SK-N-SH (cell line): Measurements from ENCODE around the gene SETD3. TPM values are rescaled to one million over a fixed set of nuclear protein-coding genes. Genes with fewer than 3 reads are reported as not detected.

Experiments used
- CTCF ChIA-PET: fragments of 300-600, 350-600 bp; formaldehyde crosslinking; extraction: SDS; loops from one replicate; lab custom pipeline; 2021; lab: Yijun Ruan, JAX
- POLR2A ChIA-PET: fragments of 350-600 bp; sonication (Branson Sonifier 250); formaldehyde crosslinking; extraction: SDS; loops from one replicate; lab custom pipeline; 2020; ENCODE audit warnings: antibody characterized with exemption, inconsistent platforms; lab: Yijun Ruan, JAX
- DNase-seq: peaks from one replicate; pipeline ENCODE4 v3.0.0; 2012
- H2AFZ ChIP-seq: fragments of 200-600 bp; sonication (generic); 2 replicates; pipeline ENCODE4 v1.8.1; 2016; ENCODE audit warnings: antibody characterized with exemption, mild to moderate bottlenecking, low read depth
- H3F3A ChIP-seq: fragments of 200-600 bp; sonication (generic); replicated peaks from 2 replicates; pipeline ENCODE3; 2016; ENCODE audit warnings: antibody characterized with exemption, mild to moderate bottlenecking; ENCODE audit not compliant: insufficient read depth
- H3K27ac ChIP-seq, 2 experiments: fragments of 200-500 bp in 1 of 2; fragments of 200-600 bp in 1 of 2; sonication (Bioruptor generic) in 1 of 2; sonication (generic), shearing (Covaris generic) in 1 of 2; 2 replicates each; pipeline versions ENCODE4 v1.5.1 to v1.6.1; 2014 to 2016; ENCODE audit warnings: low read depth in 2 of 2, inconsistent platforms in 1 of 2, low read length in 1 of 2, mild to moderate bottlenecking in 1 of 2, mixed read lengths in 1 of 2
- H3K27me3 ChIP-seq: fragments of 200-600 bp; sonication (generic), shearing (Covaris generic); 2 replicates; pipeline ENCODE4 v1.6.1; 2016; ENCODE audit warnings: mixed run types; ENCODE audit not compliant: insufficient read depth
- H3K36me3 ChIP-seq, 2 experiments: fragments of 200-500 bp in 1 of 2; fragments of 200-600 bp in 1 of 2; sonication (Bioruptor generic) in 1 of 2; sonication (generic) in 1 of 2; replicated peaks in 1 of 2; 2 replicates each; pipeline versions ENCODE3 to v1.5.1; 2014 to 2016; ENCODE audit warnings: low read length in 1 of 2, mild to moderate bottlenecking in 1 of 2; ENCODE audit not compliant: insufficient read depth in 2 of 2, control insufficient read depth in 1 of 2
- H3K4me1 ChIP-seq, 2 experiments: fragments of 200-500 bp in 1 of 2; fragments of 200-600 bp in 1 of 2; sonication (Bioruptor generic) in 1 of 2; sonication (generic), shearing (Covaris generic) in 1 of 2; 2 replicates each; pipeline versions ENCODE4 v1.5.1 to v1.6.1; 2014 to 2016; ENCODE audit warnings: low read depth in 1 of 2, low read length in 1 of 2, mixed run types in 1 of 2; ENCODE audit not compliant: insufficient read depth in 2 of 2, control insufficient read depth in 1 of 2
- H3K4me2 ChIP-seq: fragments of 200-600 bp; sonication (generic), shearing (Covaris generic); 2 replicates; pipeline ENCODE4 v1.6.1; 2017; ENCODE audit warnings: mixed run types
- H3K4me3 ChIP-seq, 2 experiments: fragments of 200-500 bp in 1 of 2; fragments of 200-600 bp in 1 of 2; sonication (Bioruptor generic) in 1 of 2; sonication (generic), shearing (Covaris generic) in 1 of 2; 2 replicates each; pipeline versions ENCODE4 v1.5.1 to v1.8.1; 2014 to 2016; ENCODE audit warnings: low read depth in 2 of 2, inconsistent platforms in 1 of 2, low read length in 1 of 2, mild to moderate bottlenecking in 1 of 2, mixed read lengths in 1 of 2, moderate library complexity in 1 of 2
- H3K79me2 ChIP-seq: fragments of 200-600 bp; sonication (generic); 2 replicates; pipeline ENCODE4 v1.8.1; 2017; ENCODE audit warnings: mild to moderate bottlenecking; ENCODE audit not compliant: insufficient read depth
- H3K9ac ChIP-seq: fragments of 200-600 bp; sonication (generic); 2 replicates; pipeline ENCODE4 v1.6.1; 2017; ENCODE audit warnings: mixed run types
- H3K9me2 ChIP-seq: fragments of 200-600 bp; sonication (generic); 2 replicates; pipeline ENCODE4 v1.6.1; 2017; ENCODE audit warnings: mixed run types
- H3K9me3 ChIP-seq: fragments of 200-600 bp; sonication (generic); 2 replicates; pipeline ENCODE4 v1.6.1; 2017; ENCODE audit warnings: mixed run types, mild to moderate bottlenecking, moderate library complexity
- H4K20me1 ChIP-seq: fragments of 200-600 bp; sonication (generic); 2 replicates; pipeline ENCODE4 v1.6.1; 2017; ENCODE audit warnings: mild to moderate bottlenecking, mixed run types; ENCODE audit not compliant: insufficient read depth
- CHD2 ChIP-seq: fragments of 150-350 bp; IDR thresholded peaks from 2 replicates; pipeline ENCODE4 v1.6.1; 2018; ENCODE audit warnings: low read length; ENCODE audit not compliant: partially characterized antibody
- EZH2phosphoT487 ChIP-seq: fragments of 200-600 bp; sonication (generic); IDR thresholded peaks from 2 replicates; pipeline ENCODE4 v1.6.1; 2017; ENCODE audit warnings: low read depth, mixed run types, mild to moderate bottlenecking, antibody characterized with exemption, moderate library complexity, borderline replicate concordance
- FOXM1 ChIP-seq: IDR thresholded peaks from 2 replicates; pipeline ENCODE4 v1.4.0; 2012; ENCODE audit warnings: low read depth, mild to moderate bottlenecking
- JUND ChIP-seq: IDR thresholded peaks from 2 replicates; pipeline ENCODE4 v1.4.0; 2012
- MEF2A ChIP-seq: IDR thresholded peaks from 2 replicates; pipeline ENCODE4 v1.4.0; 2012; ENCODE audit warnings: low read depth, borderline replicate concordance
- MXI1 ChIP-seq: IDR thresholded peaks from 2 replicates; pipeline ENCODE4 v1.6.1; 2012; ENCODE audit warnings: mild to moderate bottlenecking, low read depth, low read length, improper control_type of control experiment
- NFIC ChIP-seq: IDR thresholded peaks from 2 replicates; pipeline ENCODE4 v1.4.0; 2012; ENCODE audit warnings: borderline replicate concordance
- NRF1 ChIP-seq: IDR thresholded peaks from 2 replicates; pipeline ENCODE4 v1.6.1; 2012; ENCODE audit warnings: low read depth, mild to moderate bottlenecking, low read length
- POLR2AphosphoS5 ChIP-seq: IDR thresholded peaks from 2 replicates; pipeline ENCODE4 v1.6.1; 2012; ENCODE audit warnings: low read depth, low read length
- RAD21 ChIP-seq: IDR thresholded peaks from 2 replicates; pipeline ENCODE4 v1.6.1; 2012; ENCODE audit warnings: mild to moderate bottlenecking, low read length
- RFX5 ChIP-seq: IDR thresholded peaks from 2 replicates; pipeline ENCODE4 v1.6.1; 2012; ENCODE audit warnings: mild to moderate bottlenecking, improper control_type of control experiment, low read length
- RXRA ChIP-seq: IDR thresholded peaks from 2 replicates; pipeline ENCODE4 v1.4.0; 2012; ENCODE audit warnings: low read depth, mild to moderate bottlenecking, borderline replicate concordance
- SIN3A ChIP-seq: IDR thresholded peaks from 2 replicates; pipeline ENCODE4 v1.6.1; 2012; ENCODE audit warnings: low read depth, mild to moderate bottlenecking, low read length, moderate library complexity, borderline replicate concordance
- SMC3 ChIP-seq: IDR thresholded peaks from 2 replicates; pipeline ENCODE4 v1.6.1; 2012; ENCODE audit warnings: low read depth, low read length, improper control_type of control experiment
- TAF1 ChIP-seq: IDR thresholded peaks from 2 replicates; pipeline ENCODE4 v1.6.1; 2012; ENCODE audit warnings: low read depth, mild to moderate bottlenecking, low read length, moderate library complexity, borderline replicate concordance
- TCF12 ChIP-seq: IDR thresholded peaks from 2 replicates; pipeline ENCODE4 v1.4.0; 2012
- YY1 ChIP-seq: IDR thresholded peaks from 2 replicates; pipeline ENCODE4 v1.4.0; 2012; ENCODE audit warnings: low read depth, mild to moderate bottlenecking
- WGBS: methylation state at CpG from one replicate; pipeline ENCODE4 v1.1.6; 2017; ENCODE audit warnings: low lambda C conversion rate; 5-methylcytosine and 5-hydroxymethylcytosine counted together
- polyA plus RNA-seq, 3 experiments: library from polyadenylated mRNA; depleted of rRNA; stranded (reverse); fragments of >200 nt; gene quantifications; 2 replicates each; pipeline ENCODE4 v1.2.3, GENCODE V29; 2012
- TF ChIP-seq, protein P1 (sequence below): fragments of 200-600 bp; sonication (generic); IDR thresholded peaks from 2 replicates; pipeline ENCODE4 v1.6.1; 2017; ENCODE audit warnings: antibody characterized with exemption, mild to moderate bottlenecking, moderate library complexity
- TF ChIP-seq, protein P2 (sequence below): IDR thresholded peaks from 2 replicates; pipeline ENCODE4 v1.4.0; 2012; ENCODE audit warnings: low read depth, borderline replicate concordance

SETD3 gene
- polyA plus RNA-seq, 1 of the 3 experiments (the other 2 are of a cell fraction): 19.1 TPM

DNA sequence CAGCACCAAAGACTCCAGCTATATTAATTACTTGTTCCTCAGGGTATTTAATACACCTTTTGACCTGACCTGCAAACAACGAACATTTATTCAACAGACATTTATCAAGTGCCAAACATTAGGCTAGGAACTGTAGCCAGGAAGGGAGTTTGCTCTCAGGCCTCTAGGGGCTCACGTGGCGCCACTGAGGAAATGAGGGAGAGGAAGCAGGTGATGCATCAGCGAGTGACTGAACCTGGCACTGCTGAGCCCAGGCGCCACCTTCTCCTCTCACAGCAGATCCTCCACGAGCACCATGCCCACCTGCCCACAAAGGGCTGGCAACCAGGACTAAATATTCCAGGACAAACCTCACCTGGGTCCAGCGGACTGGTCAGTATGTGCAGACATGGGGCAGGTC, 50.2 kb downstream of the SETD3 start:
- Histone ChIP-seq H3K27ac (no peak overlapping the region), H3K27me3 (no peaks in the 10 kb centered on the region), H3F3A (peaks cover 4% of the 10 kb centered on the region), H2AFZ (no peak overlapping the region), H3K9ac (no peak overlapping the region), H3K36me3 (peaks cover 11 to 19% of the 10 kb centered on the region in 2 experiments), H3K4me3 (no peak overlapping the region), H3K9me2 (no peaks in the 10 kb centered on the region), H4K20me1 (no peaks in the 10 kb centered on the region), H3K4me1 (no peaks in the 10 kb centered on the region; a peak in 1 of 4 replicates), H3K4me2 (no peak overlapping the region), H3K79me2 (peaks cover 4% of the 10 kb centered on the region; the same call in 1 of the 2 replicates), H3K9me3 (peaks cover 4% of the 10 kb centered on the region; the same call in 1 of the 2 replicates)
- 96% methylated on average over 7 of the region's 7 CpGs for WGBS
- no peak for TF ChIP-seq RFX5
- no peak for TF ChIP-seq NFIC
- TF ChIP-seq EZH2phosphoT487: no peak
- TF ChIP-seq SIN3A: no peak
- TF ChIP-seq, protein P1, sequence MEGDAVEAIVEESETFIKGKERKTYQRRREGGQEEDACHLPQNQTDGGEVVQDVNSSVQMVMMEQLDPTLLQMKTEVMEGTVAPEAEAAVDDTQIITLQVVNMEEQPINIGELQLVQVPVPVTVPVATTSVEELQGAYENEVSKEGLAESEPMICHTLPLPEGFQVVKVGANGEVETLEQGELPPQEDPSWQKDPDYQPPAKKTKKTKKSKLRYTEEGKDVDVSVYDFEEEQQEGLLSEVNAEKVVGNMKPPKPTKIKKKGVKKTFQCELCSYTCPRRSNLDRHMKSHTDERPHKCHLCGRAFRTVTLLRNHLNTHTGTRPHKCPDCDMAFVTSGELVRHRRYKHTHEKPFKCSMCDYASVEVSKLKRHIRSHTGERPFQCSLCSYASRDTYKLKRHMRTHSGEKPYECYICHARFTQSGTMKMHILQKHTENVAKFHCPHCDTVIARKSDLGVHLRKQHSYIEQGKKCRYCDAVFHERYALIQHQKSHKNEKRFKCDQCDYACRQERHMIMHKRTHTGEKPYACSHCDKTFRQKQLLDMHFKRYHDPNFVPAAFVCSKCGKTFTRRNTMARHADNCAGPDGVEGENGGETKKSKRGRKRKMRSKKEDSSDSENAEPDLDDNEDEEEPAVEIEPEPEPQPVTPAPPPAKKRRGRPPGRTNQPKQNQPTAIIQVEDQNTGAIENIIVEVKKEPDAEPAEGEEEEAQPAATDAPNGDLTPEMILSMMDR: no peak
- TF ChIP-seq TAF1: no peak
- no peak for TF ChIP-seq POLR2AphosphoS5
- TF ChIP-seq RAD21: no peak
- TF ChIP-seq JUND: no peak
- ChIA-PET POLR2A (no interaction called here), CTCF (interaction anchor here (1.0 to 2.3 kb wide), 2 partner anchors 14 to 25 kb away, joined by 3 to 9 read pairs; no protein-coding TSS in a partner anchor)
- no peak for DNase-seq

DNA sequence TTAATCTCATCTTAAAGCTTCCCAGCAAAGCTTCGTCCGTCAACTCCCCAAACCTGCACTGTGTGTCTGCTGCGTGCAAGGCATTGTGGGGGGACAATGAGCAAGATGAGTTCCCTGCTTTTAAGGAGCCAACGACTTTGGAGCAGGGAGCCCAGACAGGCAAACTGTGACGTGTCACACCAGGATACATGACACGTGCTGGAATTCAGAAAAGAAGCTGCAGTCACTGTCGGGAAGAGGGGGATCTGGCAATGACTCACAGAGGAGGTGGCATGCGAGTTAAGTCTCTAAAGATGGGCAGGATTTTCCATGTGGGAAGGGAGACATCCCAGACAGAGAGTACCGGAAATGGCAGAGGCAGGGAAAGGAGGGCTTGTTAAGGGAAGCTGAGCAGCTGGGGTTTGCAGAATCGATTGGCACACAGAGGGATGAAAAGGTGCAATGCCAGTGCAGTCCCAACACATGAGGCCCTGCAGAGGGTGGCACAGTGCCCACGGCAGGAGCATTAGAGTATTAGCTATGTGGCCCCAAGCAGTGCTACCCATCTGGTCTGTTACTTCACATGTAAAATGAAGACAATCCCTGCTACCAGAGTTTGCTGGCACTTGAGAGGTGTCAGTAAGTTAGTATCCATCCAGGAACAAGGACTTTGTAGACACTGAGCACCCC, 52.9 kb downstream of the SETD3 start:
- peaks cover 4% of the 10 kb centered on the region; the same call in 1 of the 2 replicates for H3K79me2 ChIP-seq
- H3F3A ChIP-seq: peaks cover 4% of the 10 kb centered on the region
- H3K9ac ChIP-seq: no peak overlapping the region
- CTCF ChIA-PET: interaction anchor here (0.6 to 2.0 kb wide), 3 partner anchors 12 to 34 kb away, joined by 3 to 15 read pairs (median 5); no protein-coding TSS in a partner anchor
- H3K9me2 ChIP-seq: no peaks in the 10 kb centered on the region
- no peaks in the 10 kb centered on the region; the same call in 1 of the 2 replicates for H4K20me1 ChIP-seq
- POLR2A ChIA-PET: no interaction called here
- H2AFZ ChIP-seq: no peak overlapping the region
- no peaks in the 10 kb centered on the region; a peak in 1 of 4 replicates for H3K4me1 ChIP-seq
- no peaks in the 10 kb centered on the region for H3K27me3 ChIP-seq
- H3K4me2 ChIP-seq: peak overlapping the region; percentile 39
- no peak for DNase-seq
- no peak overlapping the region for H3K4me3 ChIP-seq
- H3K9me3 ChIP-seq: peaks cover 4% of the 10 kb centered on the region; the same call in 1 of the 2 replicates
- peaks cover 13 to 19% of the 10 kb centered on the region in 2 experiments for H3K36me3 ChIP-seq
- 50% methylated on average over 11 of the region's 11 CpGs for WGBS
- H3K27ac ChIP-seq: peak overlapping the region in 1 of 2 experiments; percentile 46
- no peak for TF ChIP-seq MXI1
- no peak for TF ChIP-seq SMC3
- TF ChIP-seq, protein P2, sequence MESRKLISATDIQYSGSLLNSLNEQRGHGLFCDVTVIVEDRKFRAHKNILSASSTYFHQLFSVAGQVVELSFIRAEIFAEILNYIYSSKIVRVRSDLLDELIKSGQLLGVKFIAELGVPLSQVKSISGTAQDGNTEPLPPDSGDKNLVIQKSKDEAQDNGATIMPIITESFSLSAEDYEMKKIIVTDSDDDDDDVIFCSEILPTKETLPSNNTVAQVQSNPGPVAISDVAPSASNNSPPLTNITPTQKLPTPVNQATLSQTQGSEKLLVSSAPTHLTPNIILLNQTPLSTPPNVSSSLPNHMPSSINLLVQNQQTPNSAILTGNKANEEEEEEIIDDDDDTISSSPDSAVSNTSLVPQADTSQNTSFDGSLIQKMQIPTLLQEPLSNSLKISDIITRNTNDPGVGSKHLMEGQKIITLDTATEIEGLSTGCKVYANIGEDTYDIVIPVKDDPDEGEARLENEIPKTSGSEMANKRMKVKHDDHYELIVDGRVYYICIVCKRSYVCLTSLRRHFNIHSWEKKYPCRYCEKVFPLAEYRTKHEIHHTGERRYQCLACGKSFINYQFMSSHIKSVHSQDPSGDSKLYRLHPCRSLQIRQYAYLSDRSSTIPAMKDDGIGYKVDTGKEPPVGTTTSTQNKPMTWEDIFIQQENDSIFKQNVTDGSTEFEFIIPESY: no peak
- TF ChIP-seq TCF12: peak; percentile 58
- TF ChIP-seq FOXM1: no peak
- no peak for TF ChIP-seq NRF1
- TF ChIP-seq CHD2: no peak
- TF ChIP-seq MEF2A: no peak
- TF ChIP-seq RXRA: no peak
- no peak for TF ChIP-seq EZH2phosphoT487
- no peak for TF ChIP-seq YY1
- no peak for TF ChIP-seq POLR2AphosphoS5
- TF ChIP-seq, protein P1: no peak
